Large intestine (tissue), 3 donors: ENCODE data around the gene SLC25A12. TPM values are rescaled to one million over a fixed set of nuclear protein-coding genes. Genes with fewer than 3 reads are reported as not detected.
"Not testable (repeated sequence)": the region's sequence is repeated elsewhere in the genome, so short reads cannot be mapped to it uniquely, and the experiment has no call there.

Source experiments
- DNase-seq, 2 donors: peaks; one replicate each; pipeline versions ENCODE4 v3.0.0 to v3.0.0-alpha.2; 2013
- H3K27ac ChIP-seq: one replicate; pipeline ENCODE4 v1.5.1; 2013; ENCODE audit warnings: low read length
- H3K27me3 ChIP-seq: 2 replicates; pipeline ENCODE4 v1.6.1; 2013; ENCODE audit warnings: low read length; ENCODE audit not compliant: control insufficient read depth, insufficient read depth
- H3K36me3 ChIP-seq: 2 replicates; pipeline ENCODE4 v1.6.1; 2013; ENCODE audit warnings: low read length; ENCODE audit not compliant: control insufficient read depth, insufficient read depth
- H3K4me1 ChIP-seq: one replicate; pipeline ENCODE4 v1.6.1; 2013; ENCODE audit warnings: low read length; ENCODE audit not compliant: control insufficient read depth, insufficient read depth
- H3K4me3 ChIP-seq: one replicate; pipeline ENCODE4 v1.5.1; 2013; ENCODE audit warnings: low read length
- H3K9me3 ChIP-seq: one replicate; pipeline ENCODE4 v1.6.1; 2013; ENCODE audit warnings: mild to moderate bottlenecking, low read depth, low read length, moderate library complexity; ENCODE audit not compliant: control insufficient read depth
- WGBS: methylation state at CpG from one replicate; pipeline ENCODE4 v1.1.5; 2013; ENCODE audit warnings: low lambda C conversion rate; ENCODE audit not compliant: insufficient coverage; 5-methylcytosine and 5-hydroxymethylcytosine counted together
- polyA plus RNA-seq: library from polyadenylated mRNA; unstranded; fragments of 120-200 nt; gene quantifications from one replicate; pipeline ENCODE4 v1.2.1, GENCODE V29; 2013

SLC25A12 gene
- polyA plus RNA-seq, 1 donor: 9.5 TPM

DNA sequence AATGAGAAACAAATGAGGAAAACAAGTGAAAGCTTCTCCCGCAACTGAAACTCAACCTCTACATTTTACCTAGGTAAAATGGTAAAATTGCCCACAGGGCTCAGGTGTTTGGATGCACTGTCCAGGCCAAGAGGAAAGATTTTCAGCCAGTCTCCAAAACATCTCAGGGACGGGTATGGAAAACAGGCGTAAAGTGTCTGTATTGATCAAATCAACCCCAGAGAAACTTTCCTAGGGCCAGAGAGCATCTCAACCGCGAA, 27.9 kb upstream of the SLC25A12 start:
- Histone ChIP-seq H3K9me3 (no peaks in the 10 kb centered on the region), H3K27me3 (no peaks in the 10 kb centered on the region), H3K4me3 (peak overlapping the region; percentile 96), H3K4me1 (peaks cover 7% of the 10 kb centered on the region), H3K27ac (peak overlapping the region; percentile 27), H3K36me3 (peaks cover 3% of the 10 kb centered on the region)
- no CpG with 5 or more reads among the region's 5 CpGs for WGBS
- no peak for DNase-seq

DNA sequence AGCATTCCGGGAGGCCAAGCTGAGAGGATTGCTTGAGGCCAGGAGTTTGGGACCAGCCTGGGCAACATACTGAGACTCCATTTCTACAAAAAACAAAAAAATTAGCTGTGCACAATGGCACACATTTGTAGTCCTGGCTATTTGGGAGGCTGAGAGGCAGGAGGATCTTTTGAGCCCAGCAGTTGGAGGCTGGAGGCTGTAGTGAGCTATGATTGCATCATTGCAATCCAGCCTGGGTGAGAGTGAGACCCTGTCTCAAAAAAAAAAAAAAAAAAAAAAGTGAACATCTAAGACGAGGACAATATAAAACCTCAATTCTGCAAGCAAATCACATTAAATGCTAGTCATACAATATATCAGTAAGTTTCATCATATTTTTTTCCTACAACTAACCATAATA, 25.4 kb upstream of the SLC25A12 start:
- peaks cover 7% of the 10 kb centered on the region for H3K4me1 ChIP-seq
- no peak for DNase-seq
- no peaks in the 10 kb centered on the region for H3K36me3 ChIP-seq
- H3K27me3 ChIP-seq: no peaks in the 10 kb centered on the region
- no peak overlapping the region for H3K4me3 ChIP-seq
- 83% methylated on average over 1 of the region's 2 CpGs for WGBS
- H3K9me3 ChIP-seq: no peaks in the 10 kb centered on the region
- H3K27ac ChIP-seq: no peak overlapping the region

DNA sequence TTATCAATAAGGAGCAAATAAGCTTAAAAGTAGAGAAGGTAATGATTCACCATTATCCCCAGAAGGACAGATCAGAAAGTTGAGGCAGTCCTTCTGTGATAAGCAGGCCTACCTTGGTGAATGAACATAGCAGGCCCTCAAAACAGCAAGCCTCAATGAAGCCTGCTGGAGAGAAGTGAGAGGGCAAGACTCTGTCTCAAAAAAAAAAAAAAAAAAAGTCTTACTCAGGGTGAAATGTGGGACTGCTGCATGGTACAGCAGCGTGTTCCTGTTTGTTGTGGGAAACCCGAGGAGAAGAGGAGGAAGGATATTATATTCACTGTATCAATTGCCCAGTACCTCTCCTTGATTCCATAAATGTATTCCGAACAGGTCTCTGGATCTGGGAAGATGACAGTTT, 19.5 kb upstream of the SLC25A12 start:
- Histone ChIP-seq H3K4me1 (no peaks in the 10 kb centered on the region), H3K9me3 (peaks cover 4% of the 10 kb centered on the region), H3K27me3 (no peaks in the 10 kb centered on the region), H3K27ac (no peak overlapping the region), H3K36me3 (no peaks in the 10 kb centered on the region), H3K4me3 (no peak overlapping the region)
- no CpG with 5 or more reads among the region's 3 CpGs for WGBS
- DNase-seq: no peak

DNA sequence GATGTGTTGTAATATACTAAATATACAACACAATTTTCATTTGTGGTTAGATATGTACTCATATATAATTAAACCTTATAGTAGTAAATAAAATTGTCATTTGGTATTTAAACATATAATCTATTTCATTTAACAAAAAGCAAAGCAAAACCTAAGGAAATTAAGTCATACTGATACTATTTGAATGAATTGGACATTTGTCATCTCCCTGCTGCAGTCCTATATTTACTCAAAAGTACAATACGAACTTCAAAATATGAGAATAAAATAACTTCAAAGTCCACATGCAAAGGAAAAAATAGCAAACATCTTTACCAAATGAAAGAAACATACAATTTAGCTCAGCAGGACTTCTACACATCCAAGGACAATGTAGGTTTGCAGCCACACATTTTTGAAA, 16.4 kb upstream of the SLC25A12 start:
- no peak for DNase-seq
- Histone ChIP-seq H3K4me1 (no peaks in the 10 kb centered on the region), H3K4me3 (no peak overlapping the region), H3K27me3 (peaks cover 4% of the 10 kb centered on the region), H3K9me3 (peaks cover 4% of the 10 kb centered on the region), H3K36me3 (no peaks in the 10 kb centered on the region), H3K27ac (no peak overlapping the region)
- 33% methylated on average over 1 of the region's 1 CpG for WGBS

DNA sequence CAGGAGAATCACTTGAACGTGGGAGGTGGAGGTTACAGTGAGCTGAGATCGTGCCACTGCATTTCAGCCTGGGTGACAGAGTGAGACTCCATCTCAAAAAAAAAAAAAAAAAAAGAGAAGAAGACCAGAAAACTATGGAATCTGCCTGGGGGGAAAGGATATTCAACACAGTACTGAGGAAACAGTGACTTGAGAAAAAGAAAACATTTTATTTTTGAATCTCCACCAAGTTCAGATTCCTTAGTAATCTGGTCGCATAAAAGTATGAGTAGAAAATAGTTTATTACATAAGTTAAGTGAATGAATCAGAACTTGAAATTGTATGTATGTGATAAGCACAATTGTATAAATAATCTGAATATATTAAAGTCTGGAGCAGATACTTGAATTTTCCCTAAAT, 15.2 kb upstream of the SLC25A12 start:
- WGBS: 100% methylated on average over 3 of the region's 3 CpGs
- Histone ChIP-seq H3K27ac (no peak overlapping the region), H3K9me3 (peaks cover 4% of the 10 kb centered on the region), H3K4me3 (no peak overlapping the region), H3K36me3 (no peaks in the 10 kb centered on the region), H3K4me1 (no peaks in the 10 kb centered on the region), H3K27me3 (peaks cover 7% of the 10 kb centered on the region)
- DNase-seq: no peak

DNA sequence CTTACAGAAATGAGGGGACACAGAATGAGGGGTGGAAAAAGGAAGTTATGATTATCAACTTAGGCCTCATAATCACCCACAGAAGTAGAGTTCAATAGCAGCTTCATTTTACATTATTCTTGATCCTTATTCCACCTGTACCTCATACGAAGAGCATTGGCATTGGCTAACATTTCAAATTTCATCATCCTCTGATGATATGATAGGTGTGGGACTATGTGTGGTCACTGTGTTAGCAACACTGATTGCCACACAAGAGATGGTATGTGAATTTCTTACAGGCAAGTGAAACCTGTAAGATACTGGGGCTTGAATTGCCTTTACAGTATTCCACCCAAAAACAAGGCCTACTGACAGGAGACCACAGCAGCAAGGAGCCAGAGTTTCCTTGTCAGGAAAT, 14.2 kb upstream of the SLC25A12 start:
- no peak for DNase-seq
- Histone ChIP-seq H3K27me3 (peaks cover 14% of the 10 kb centered on the region), H3K9me3 (peaks cover 4% of the 10 kb centered on the region), H3K27ac (no peak overlapping the region), H3K36me3 (no peaks in the 10 kb centered on the region), H3K4me1 (no peaks in the 10 kb centered on the region), H3K4me3 (no peak overlapping the region)
- WGBS: no CpG with 5 or more reads among the region's 1 CpG

DNA sequence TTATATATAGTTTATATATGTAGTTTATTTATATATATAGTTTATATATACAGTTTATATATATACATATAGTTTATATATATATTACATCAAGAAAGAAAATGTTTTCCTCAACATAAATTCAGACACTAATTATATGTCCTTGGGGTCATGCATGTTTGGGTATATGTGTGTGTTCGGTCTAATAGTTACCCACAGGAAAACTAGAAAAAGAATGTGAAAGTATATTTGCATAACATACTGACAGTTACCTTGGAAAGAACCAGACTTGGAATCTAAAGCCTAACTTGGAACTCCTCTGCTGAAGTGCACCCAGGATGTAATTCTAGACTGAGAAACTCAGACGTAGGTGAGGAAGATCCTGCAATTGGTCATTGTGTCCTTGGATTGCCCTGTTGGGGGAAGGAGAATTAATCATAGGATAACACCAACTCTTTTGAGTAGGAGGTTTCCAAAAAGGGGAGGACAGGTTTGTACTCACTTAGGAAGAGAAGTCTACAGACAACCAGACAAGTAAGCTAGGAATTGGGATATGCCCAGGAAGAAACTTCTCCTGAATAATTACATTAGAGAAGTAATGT, 8.9 kb upstream of the SLC25A12 start:
- Histone ChIP-seq H3K4me1 (no peaks in the 10 kb centered on the region), H3K27ac (no peak overlapping the region), H3K9me3 (peaks cover 14% of the 10 kb centered on the region), H3K36me3 (no peaks in the 10 kb centered on the region), H3K27me3 (peaks cover 18% of the 10 kb centered on the region), H3K4me3 (no peak overlapping the region)
- no CpG with 5 or more reads among the region's 2 CpGs for WGBS
- DNase-seq: no peak

DNA sequence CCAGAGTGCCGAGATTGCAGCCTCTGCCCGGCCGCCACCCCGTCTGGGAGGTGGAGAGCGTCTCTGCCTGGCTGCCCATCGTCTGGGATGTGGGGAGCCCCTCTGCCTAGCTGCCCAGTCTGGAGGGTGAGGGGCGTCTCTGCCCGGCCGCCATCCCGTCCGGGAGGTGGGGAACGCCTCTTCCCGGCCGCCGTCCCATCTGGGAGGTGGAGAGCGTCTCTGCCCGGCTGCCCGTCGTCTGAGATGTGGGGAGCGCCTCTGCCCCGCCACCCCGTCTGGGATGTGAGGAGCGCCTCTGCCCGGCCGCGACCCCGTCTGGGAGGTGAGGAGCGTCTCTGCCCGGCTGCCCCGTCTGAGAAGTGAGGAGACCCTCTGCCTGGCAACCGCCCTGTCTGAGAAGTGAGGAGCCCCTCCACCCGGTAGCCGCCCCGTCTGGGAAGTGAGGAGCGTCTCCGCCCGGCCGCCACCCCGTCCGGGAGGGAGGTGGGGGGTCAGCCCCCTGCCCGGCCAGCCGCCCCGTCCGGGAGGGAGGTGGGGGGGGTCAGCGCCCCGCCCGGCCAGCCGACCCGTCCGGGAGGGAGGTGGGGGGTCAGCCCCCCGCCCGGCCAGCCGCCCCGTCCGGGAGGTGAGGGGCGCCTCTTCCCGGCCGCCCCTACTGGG, 5.7 kb upstream of the SLC25A12 start:
- H3K36me3 ChIP-seq, H3K27ac ChIP-seq, H3K4me1 ChIP-seq, DNase-seq, H3K4me3 ChIP-seq: not testable (repeated sequence)
- WGBS: no CpG with 5 or more reads among the region's 58 CpGs
- peaks cover 16% of the 10 kb centered on the region for H3K9me3 ChIP-seq
- H3K27me3 ChIP-seq: peaks cover 31% of the 10 kb centered on the region

DNA sequence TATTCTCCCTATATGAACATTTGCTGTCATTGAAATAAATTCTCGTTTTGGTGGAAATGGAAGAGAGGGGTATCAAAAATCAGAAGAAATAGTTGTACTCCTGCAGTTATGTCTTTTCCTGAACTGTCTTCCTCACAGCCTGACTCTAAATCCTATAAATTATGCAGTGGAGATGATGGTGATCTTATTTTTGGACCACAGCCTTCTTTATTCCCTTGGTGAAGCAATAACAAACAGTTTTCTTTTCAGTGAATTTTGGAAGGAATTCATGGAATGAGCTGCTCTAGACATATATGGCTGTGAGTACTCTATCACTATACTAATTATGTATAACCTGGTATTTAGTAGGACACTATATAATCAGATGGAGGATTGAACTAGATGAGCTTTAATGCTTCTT, 1.7 kb upstream of the SLC25A12 start:
- DNase-seq: peak in 1 of 2 donors; percentile 4

DNA sequence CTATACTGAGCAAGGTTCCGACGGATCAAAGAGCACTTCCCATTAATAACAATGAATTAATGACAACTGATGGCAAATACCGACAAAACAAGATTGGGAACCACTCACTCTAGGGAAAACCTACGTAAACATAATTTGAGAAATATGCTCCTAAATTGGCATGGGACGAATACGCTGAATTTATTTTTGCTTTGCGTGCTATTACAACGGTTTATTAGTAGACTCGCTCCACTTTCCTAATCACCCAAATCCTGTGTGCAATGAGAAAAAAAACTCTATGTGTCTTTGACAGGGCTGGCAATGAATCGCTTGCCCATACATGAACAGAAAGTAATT, 536 bp upstream of the SLC25A12 start:
- peak overlapping the region; percentile 62 for H3K4me3 ChIP-seq
- no peaks in the 10 kb centered on the region for H3K36me3 ChIP-seq
- peaks cover 16% of the 10 kb centered on the region for H3K4me1 ChIP-seq
- H3K27me3 ChIP-seq: peaks cover 24% of the 10 kb centered on the region
- H3K9me3 ChIP-seq: peaks cover 13% of the 10 kb centered on the region
- DNase-seq: no peak
- H3K27ac ChIP-seq: no peak overlapping the region
- WGBS: 61% methylated on average over 5 of the region's 10 CpGs

More for the DNA sequence above, 1.7 kb upstream of the SLC25A12 start:
- no peak overlapping the region for H3K4me3 ChIP-seq
- no peak overlapping the region for H3K27ac ChIP-seq
- H3K36me3 ChIP-seq: no peaks in the 10 kb centered on the region
- no CpG with 5 or more reads among the region's 1 CpG for WGBS
- peaks cover 16% of the 10 kb centered on the region for H3K9me3 ChIP-seq
- peaks cover 20% of the 10 kb centered on the region for H3K27me3 ChIP-seq
- H3K4me1 ChIP-seq: peaks cover 16% of the 10 kb centered on the region

DNA sequence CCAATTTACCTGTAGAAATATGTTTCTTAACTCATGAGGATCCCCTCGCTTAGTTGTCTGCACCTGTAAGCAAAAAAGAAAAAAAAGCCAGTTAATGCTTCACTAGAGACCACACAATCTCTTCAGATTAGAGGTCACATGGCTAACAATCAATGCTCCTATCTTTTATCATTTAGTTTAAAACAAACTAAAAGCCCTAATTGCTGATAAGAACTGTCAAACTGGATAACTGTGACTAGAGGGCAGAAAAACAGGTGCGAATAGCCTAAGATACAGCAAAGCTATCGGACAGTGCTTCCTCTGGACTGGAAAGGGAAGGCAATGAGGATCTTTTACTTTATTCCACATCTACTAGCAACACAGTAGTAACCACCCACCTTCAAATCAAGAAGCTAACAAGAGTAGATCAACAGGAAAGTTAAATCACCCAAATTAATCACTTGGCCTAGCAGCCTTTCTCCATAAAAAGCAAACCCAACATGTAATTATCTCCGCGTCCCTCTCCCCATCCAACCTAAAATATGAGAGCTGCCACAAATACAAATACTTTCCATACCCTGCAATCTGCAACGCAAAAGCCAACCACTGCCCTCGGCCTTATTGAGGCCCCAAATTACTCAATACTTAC, 734 bp downstream of the SLC25A12 start:
- no peaks in the 10 kb centered on the region for H3K36me3 ChIP-seq
- peaks cover 5% of the 10 kb centered on the region for H3K9me3 ChIP-seq
- 13% methylated on average over 1 of the region's 7 CpGs for WGBS
- peak; percentile 8 to 42 for DNase-seq
- peak overlapping the region; percentile 73 for H3K4me3 ChIP-seq
- H3K27me3 ChIP-seq: peaks cover 25% of the 10 kb centered on the region
- no peak overlapping the region for H3K27ac ChIP-seq
- H3K4me1 ChIP-seq: peaks cover 16% of the 10 kb centered on the region
